HepG2 (cell line): ENCODE data around the gene SEZ6. TPM values are rescaled to one million over a fixed set of nuclear protein-coding genes. Genes with fewer than 3 reads are reported as not detected.

ENCODE experiments used
- ATAD3A ChIP-seq: sonication (generic); formaldehyde crosslinking; IDR thresholded peaks from 2 replicates; pipeline ENCODE4 v1.4.0; 2020; ENCODE audit warnings: missing genetic modification reagents
- FOXA1 ChIP-seq, 2 experiments: fragments of 450-650 bp in 1 of 2; sonication (generic) in 1 of 2; formaldehyde crosslinking in 1 of 2; IDR thresholded peaks; 2 replicates each; pipeline versions ENCODE4 v1.4.0 to v1.6.1; 2016 to 2020; ENCODE audit warnings: missing genetic modification reagents in 1 of 2
- HNRNPL ChIP-seq: fragments of 200-400 bp; formaldehyde crosslinking; IDR thresholded peaks from 2 replicates; pipeline ENCODE4 v1.6.1; 2017; ENCODE audit warnings: mild to moderate bottlenecking, low read depth, low read length
- KDM4B ChIP-seq: sonication (generic); formaldehyde crosslinking; IDR thresholded peaks from 2 replicates; pipeline ENCODE4 v1.4.0; 2020; ENCODE audit warnings: missing genetic modification reagents
- KDM6A ChIP-seq: IDR thresholded peaks from 2 replicates; pipeline ENCODE4 v1.6.1; 2016; ENCODE audit warnings: low read depth
- PAF1 ChIP-seq: IDR thresholded peaks from 2 replicates; pipeline ENCODE4 v1.6.1; 2016; ENCODE audit warnings: missing genetic modification reagents, missing compliant biosample characterization
- TRIM22 ChIP-seq: fragments of 450-650 bp; IDR thresholded peaks from 2 replicates; pipeline ENCODE4 v1.6.1; 2017
- TSC22D2 ChIP-seq: sonication (generic); formaldehyde crosslinking; IDR thresholded peaks from 2 replicates; pipeline ENCODE4 v1.5.1; 2020; ENCODE audit warnings: missing genetic modification reagents, mild to moderate bottlenecking, borderline replicate concordance
- ZNF207 ChIP-seq: fragments of 450-650 bp; IDR thresholded peaks from 2 replicates; pipeline ENCODE4 v1.6.1; 2016; ENCODE audit warnings: antibody characterized with exemption, borderline replicate concordance
- ZNF224 ChIP-seq: sonication (generic); formaldehyde crosslinking; IDR thresholded peaks from 2 replicates; pipeline ENCODE4 v1.5.0; 2020; ENCODE audit warnings: mild to moderate bottlenecking, missing genetic modification reagents
- ZNF383 ChIP-seq: sonication (generic); formaldehyde crosslinking; IDR thresholded peaks from 2 replicates; pipeline ENCODE4 v1.4.0; 2020; ENCODE audit warnings: missing genetic modification reagents, mild to moderate bottlenecking, borderline replicate concordance
- ZNF543 ChIP-seq: sonication (generic); formaldehyde crosslinking; IDR thresholded peaks from 2 replicates; pipeline ENCODE4 v1.4.0; 2020; ENCODE audit warnings: mild to moderate bottlenecking, missing genetic modification reagents
- ZNF644 ChIP-seq: IDR thresholded peaks from 2 replicates; pipeline ENCODE4 v1.6.1; 2016; ENCODE audit warnings: low read depth
- ZNF766 ChIP-seq: sonication (generic); formaldehyde crosslinking; IDR thresholded peaks from 2 replicates; pipeline ENCODE4 v1.5.0; 2020; ENCODE audit warnings: missing genetic modification reagents, borderline replicate concordance
- ZSCAN9 ChIP-seq: IDR thresholded peaks from 2 replicates; pipeline ENCODE4 v1.6.1; 2016; ENCODE audit warnings: borderline replicate concordance
- polyA plus RNA-seq, 8 experiments: library from polyadenylated mRNA; depleted of rRNA in 3 of 8; stranded (reverse) in 7 of 8; unstranded in 1 of 8; fragments of >200 nt; fragmentation: Illumina TruSeq in 4 of 8; extraction: Trizol in 4 of 8; gene quantifications; 2 replicates each; pipeline versions ENCODE4 v1.2.1 to v1.2.3, GENCODE V29; 2011 to 2016; ENCODE audit warnings: low read depth in 4 of 8, missing spikeins in 1 of 8, mixed read lengths in 1 of 8; ENCODE audit not compliant: insufficient read depth in 1 of 8
- total RNA-seq, 5 experiments: library from RNA; depleted of rRNA; stranded (reverse); fragments of >200 nt; fragmentation: Illumina TruSeq; extraction: Trizol; gene quantifications; 2 replicates each; pipeline ENCODE4 v1.2.3, GENCODE V29; 2016; ENCODE audit warnings: low read depth in 1 of 5
- TF ChIP-seq, protein P1 (sequence below): sonication (generic); formaldehyde crosslinking; IDR thresholded peaks from 2 replicates; pipeline ENCODE4 v1.5.0; 2020; ENCODE audit warnings: mild to moderate bottlenecking, missing genetic modification reagents
- TF ChIP-seq, protein P2 (sequence below): sonication (generic); formaldehyde crosslinking; IDR thresholded peaks from 2 replicates; pipeline ENCODE4 v1.4.0; 2020; ENCODE audit warnings: missing genetic modification reagents
- TF ChIP-seq, protein P3 (sequence below): sonication (generic); formaldehyde crosslinking; conservative IDR thresholded peaks from 2 replicates; pipeline ENCODE4 v1.8.0; 2022; ENCODE audit warnings: missing genetic modification reagents
- TF ChIP-seq, protein P4 (sequence below): sonication (generic); formaldehyde crosslinking; IDR thresholded peaks from 2 replicates; pipeline ENCODE4 v1.8.0; 2022; ENCODE audit warnings: mild to moderate bottlenecking, missing genetic modification reagents

SEZ6 gene
- total and polyA plus RNA-seq, 2 of the 13 experiments (the other 11 are each of a cell fraction or from before 2014, with no cell fraction given): not detected

DNA sequence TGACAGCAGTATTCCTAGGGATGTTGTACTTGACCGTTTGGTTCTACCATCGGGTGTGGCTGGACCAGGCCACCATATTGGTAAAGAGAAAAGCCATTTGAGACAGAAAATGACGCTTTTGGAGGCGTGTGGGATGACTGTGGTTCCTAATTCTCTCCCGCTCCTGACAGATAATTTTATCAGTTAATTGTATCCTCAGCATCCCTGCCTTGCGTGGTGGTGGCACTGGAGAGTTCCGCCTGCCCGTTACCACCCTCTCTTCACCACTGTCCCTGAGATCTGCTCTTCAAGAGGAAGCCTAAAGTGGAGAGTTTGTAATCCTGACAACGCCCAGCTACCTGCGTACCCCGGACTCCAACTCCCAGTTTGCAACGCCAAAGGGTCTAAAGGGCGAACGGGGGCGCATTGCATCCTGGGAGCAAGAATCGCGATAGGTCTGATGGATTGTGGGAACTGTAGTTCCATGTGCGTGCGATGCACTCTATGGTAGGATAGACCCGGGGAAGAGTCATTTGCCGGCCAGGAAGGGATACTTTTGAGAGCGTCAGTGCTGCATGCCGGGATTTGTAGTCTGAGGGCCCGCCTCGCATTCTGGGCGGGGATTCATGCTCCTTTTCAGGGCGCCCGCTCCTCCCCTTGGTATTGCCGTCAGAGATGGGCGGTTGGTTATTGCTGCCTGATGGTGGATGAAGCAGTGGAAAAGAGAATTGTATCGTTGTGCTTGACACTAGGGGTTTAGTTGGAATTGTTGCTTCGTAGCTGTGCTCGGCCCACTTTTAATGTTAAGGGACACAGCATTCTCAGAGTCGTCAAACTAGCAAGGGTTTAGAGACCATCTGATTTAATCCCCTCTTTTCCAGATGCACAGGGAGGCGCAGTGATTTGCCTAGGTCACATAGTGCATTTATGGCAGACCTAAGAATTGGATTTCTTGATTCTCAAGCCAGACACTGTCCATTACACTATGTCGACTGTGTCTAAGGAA lies 53.5 kb downstream of the SEZ6 start (continued):
- TF ChIP-seq, protein P1, sequence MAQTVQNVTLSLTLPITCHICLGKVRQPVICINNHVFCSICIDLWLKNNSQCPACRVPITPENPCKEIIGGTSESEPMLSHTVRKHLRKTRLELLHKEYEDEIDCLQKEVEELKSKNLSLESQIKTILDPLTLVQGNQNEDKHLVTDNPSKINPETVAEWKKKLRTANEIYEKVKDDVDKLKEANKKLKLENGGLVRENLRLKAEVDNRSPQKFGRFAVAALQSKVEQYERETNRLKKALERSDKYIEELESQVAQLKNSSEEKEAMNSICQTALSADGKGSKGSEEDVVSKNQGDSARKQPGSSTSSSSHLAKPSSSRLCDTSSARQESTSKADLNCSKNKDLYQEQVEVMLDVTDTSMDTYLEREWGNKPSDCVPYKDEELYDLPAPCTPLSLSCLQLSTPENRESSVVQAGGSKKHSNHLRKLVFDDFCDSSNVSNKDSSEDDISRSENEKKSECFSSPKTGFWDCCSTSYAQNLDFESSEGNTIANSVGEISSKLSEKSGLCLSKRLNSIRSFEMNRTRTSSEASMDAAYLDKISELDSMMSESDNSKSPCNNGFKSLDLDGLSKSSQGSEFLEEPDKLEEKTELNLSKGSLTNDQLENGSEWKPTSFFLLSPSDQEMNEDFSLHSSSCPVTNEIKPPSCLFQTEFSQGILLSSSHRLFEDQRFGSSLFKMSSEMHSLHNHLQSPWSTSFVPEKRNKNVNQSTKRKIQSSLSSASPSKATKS (CRISPR knock-in tag): no peak
- TF ChIP-seq PAF1 (CRISPR knock-in tag): no peak
- no peak for TF ChIP-seq TSC22D2 (CRISPR knock-in tag)
- 0 out of 2 replicates have a peak, but pooled peaks have one; percentile 84 for TF ChIP-seq ZNF383 (CRISPR knock-in tag)
- peak; percentile 59 for TF ChIP-seq ZNF543
- TF ChIP-seq, protein P2, sequence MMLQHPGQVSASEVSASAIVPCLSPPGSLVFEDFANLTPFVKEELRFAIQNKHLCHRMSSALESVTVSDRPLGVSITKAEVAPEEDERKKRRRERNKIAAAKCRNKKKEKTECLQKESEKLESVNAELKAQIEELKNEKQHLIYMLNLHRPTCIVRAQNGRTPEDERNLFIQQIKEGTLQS: no peak; the same call in 1 of the 2 replicates
- TF ChIP-seq, protein P3, sequence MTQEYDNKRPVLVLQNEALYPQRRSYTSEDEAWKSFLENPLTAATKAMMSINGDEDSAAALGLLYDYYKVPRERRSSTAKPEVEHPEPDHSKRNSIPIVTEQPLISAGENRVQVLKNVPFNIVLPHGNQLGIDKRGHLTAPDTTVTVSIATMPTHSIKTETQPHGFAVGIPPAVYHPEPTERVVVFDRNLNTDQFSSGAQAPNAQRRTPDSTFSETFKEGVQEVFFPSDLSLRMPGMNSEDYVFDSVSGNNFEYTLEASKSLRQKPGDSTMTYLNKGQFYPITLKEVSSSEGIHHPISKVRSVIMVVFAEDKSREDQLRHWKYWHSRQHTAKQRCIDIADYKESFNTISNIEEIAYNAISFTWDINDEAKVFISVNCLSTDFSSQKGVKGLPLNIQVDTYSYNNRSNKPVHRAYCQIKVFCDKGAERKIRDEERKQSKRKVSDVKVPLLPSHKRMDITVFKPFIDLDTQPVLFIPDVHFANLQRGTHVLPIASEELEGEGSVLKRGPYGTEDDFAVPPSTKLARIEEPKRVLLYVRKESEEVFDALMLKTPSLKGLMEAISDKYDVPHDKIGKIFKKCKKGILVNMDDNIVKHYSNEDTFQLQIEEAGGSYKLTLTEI (CRISPR knock-in tag): no peak
- no peak; the same call in 1 of the 2 replicates for TF ChIP-seq ZNF766
- TF ChIP-seq, protein P4, sequence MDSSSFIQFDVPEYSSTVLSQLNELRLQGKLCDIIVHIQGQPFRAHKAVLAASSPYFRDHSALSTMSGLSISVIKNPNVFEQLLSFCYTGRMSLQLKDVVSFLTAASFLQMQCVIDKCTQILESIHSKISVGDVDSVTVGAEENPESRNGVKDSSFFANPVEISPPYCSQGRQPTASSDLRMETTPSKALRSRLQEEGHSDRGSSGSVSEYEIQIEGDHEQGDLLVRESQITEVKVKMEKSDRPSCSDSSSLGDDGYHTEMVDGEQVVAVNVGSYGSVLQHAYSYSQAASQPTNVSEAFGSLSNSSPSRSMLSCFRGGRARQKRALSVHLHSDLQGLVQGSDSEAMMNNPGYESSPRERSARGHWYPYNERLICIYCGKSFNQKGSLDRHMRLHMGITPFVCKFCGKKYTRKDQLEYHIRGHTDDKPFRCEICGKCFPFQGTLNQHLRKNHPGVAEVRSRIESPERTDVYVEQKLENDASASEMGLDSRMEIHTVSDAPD (CRISPR knock-in tag): 0 out of 2 replicates have a peak, but pooled peaks have one; percentile 36
- no peak for TF ChIP-seq ZNF207
- no peak for TF ChIP-seq TRIM22
- no peak for TF ChIP-seq HNRNPL
- no peak; the same call in none of the 2 replicates for TF ChIP-seq ZNF644 (CRISPR knock-in tag)
- no peak for TF ChIP-seq KDM4B
- TF ChIP-seq KDM6A (CRISPR knock-in tag): no peak
- 0 out of 2 replicates have a peak, but pooled peaks have one; percentile 29 for TF ChIP-seq ZNF224 (CRISPR knock-in tag)
- TF ChIP-seq ATAD3A (CRISPR knock-in tag): no peak
- peak; percentile 34; the same call in 1 of the 2 replicates for TF ChIP-seq ZSCAN9 (CRISPR knock-in tag)
- no peak for TF ChIP-seq FOXA1 (IDR thresholded peaks at IDR 0.05)
- TF ChIP-seq FOXA1 (CRISPR knock-in tag; IDR thresholded peaks at IDR 0.05): no peak
